SK-N-SH (cell line): ENCODE data around the gene JMJD8. TPM values are rescaled to one million over a fixed set of nuclear protein-coding genes. Genes with fewer than 3 reads are reported as not detected.

ENCODE experiments used
- CTCF ChIA-PET: fragments of 300-600, 350-600 bp; formaldehyde crosslinking; extraction: SDS; loops from one replicate; lab custom pipeline; 2021; lab: Yijun Ruan, JAX
- POLR2A ChIA-PET: fragments of 350-600 bp; sonication (Branson Sonifier 250); formaldehyde crosslinking; extraction: SDS; loops from one replicate; lab custom pipeline; 2020; ENCODE audit warnings: antibody characterized with exemption, inconsistent platforms; lab: Yijun Ruan, JAX
- DNase-seq: peaks from one replicate; pipeline ENCODE4 v3.0.0; 2012
- H2AFZ ChIP-seq: fragments of 200-600 bp; sonication (generic); 2 replicates; pipeline ENCODE4 v1.8.1; 2016; ENCODE audit warnings: antibody characterized with exemption, mild to moderate bottlenecking, low read depth
- H3F3A ChIP-seq: fragments of 200-600 bp; sonication (generic); replicated peaks from 2 replicates; pipeline ENCODE3; 2016; ENCODE audit warnings: antibody characterized with exemption, mild to moderate bottlenecking; ENCODE audit not compliant: insufficient read depth
- H3K27ac ChIP-seq, 2 experiments: fragments of 200-500 bp in 1 of 2; fragments of 200-600 bp in 1 of 2; sonication (Bioruptor generic) in 1 of 2; sonication (generic), shearing (Covaris generic) in 1 of 2; 2 replicates each; pipeline versions ENCODE4 v1.5.1 to v1.6.1; 2014 to 2016; ENCODE audit warnings: low read depth in 2 of 2, inconsistent platforms in 1 of 2, low read length in 1 of 2, mild to moderate bottlenecking in 1 of 2, mixed read lengths in 1 of 2
- H3K27me3 ChIP-seq: fragments of 200-600 bp; sonication (generic), shearing (Covaris generic); 2 replicates; pipeline ENCODE4 v1.6.1; 2016; ENCODE audit warnings: mixed run types; ENCODE audit not compliant: insufficient read depth
- H3K36me3 ChIP-seq, 2 experiments: fragments of 200-500 bp in 1 of 2; fragments of 200-600 bp in 1 of 2; sonication (Bioruptor generic) in 1 of 2; sonication (generic) in 1 of 2; replicated peaks in 1 of 2; 2 replicates each; pipeline versions ENCODE3 to v1.5.1; 2014 to 2016; ENCODE audit warnings: low read length in 1 of 2, mild to moderate bottlenecking in 1 of 2; ENCODE audit not compliant: insufficient read depth in 2 of 2, control insufficient read depth in 1 of 2
- H3K4me1 ChIP-seq, 2 experiments: fragments of 200-500 bp in 1 of 2; fragments of 200-600 bp in 1 of 2; sonication (Bioruptor generic) in 1 of 2; sonication (generic), shearing (Covaris generic) in 1 of 2; 2 replicates each; pipeline versions ENCODE4 v1.5.1 to v1.6.1; 2014 to 2016; ENCODE audit warnings: low read depth in 1 of 2, low read length in 1 of 2, mixed run types in 1 of 2; ENCODE audit not compliant: insufficient read depth in 2 of 2, control insufficient read depth in 1 of 2
- H3K4me2 ChIP-seq: fragments of 200-600 bp; sonication (generic), shearing (Covaris generic); 2 replicates; pipeline ENCODE4 v1.6.1; 2017; ENCODE audit warnings: mixed run types
- H3K4me3 ChIP-seq, 2 experiments: fragments of 200-500 bp in 1 of 2; fragments of 200-600 bp in 1 of 2; sonication (Bioruptor generic) in 1 of 2; sonication (generic), shearing (Covaris generic) in 1 of 2; 2 replicates each; pipeline versions ENCODE4 v1.5.1 to v1.8.1; 2014 to 2016; ENCODE audit warnings: low read depth in 2 of 2, inconsistent platforms in 1 of 2, low read length in 1 of 2, mild to moderate bottlenecking in 1 of 2, mixed read lengths in 1 of 2, moderate library complexity in 1 of 2
- H3K79me2 ChIP-seq: fragments of 200-600 bp; sonication (generic); 2 replicates; pipeline ENCODE4 v1.8.1; 2017; ENCODE audit warnings: mild to moderate bottlenecking; ENCODE audit not compliant: insufficient read depth
- H3K9ac ChIP-seq: fragments of 200-600 bp; sonication (generic); 2 replicates; pipeline ENCODE4 v1.6.1; 2017; ENCODE audit warnings: mixed run types
- H3K9me2 ChIP-seq: fragments of 200-600 bp; sonication (generic); 2 replicates; pipeline ENCODE4 v1.6.1; 2017; ENCODE audit warnings: mixed run types
- H3K9me3 ChIP-seq: fragments of 200-600 bp; sonication (generic); 2 replicates; pipeline ENCODE4 v1.6.1; 2017; ENCODE audit warnings: mixed run types, mild to moderate bottlenecking, moderate library complexity
- H4K20me1 ChIP-seq: fragments of 200-600 bp; sonication (generic); 2 replicates; pipeline ENCODE4 v1.6.1; 2017; ENCODE audit warnings: mild to moderate bottlenecking, mixed run types; ENCODE audit not compliant: insufficient read depth
- CHD2 ChIP-seq: fragments of 150-350 bp; IDR thresholded peaks from 2 replicates; pipeline ENCODE4 v1.6.1; 2018; ENCODE audit warnings: low read length; ENCODE audit not compliant: partially characterized antibody
- FOSL2 ChIP-seq: IDR thresholded peaks from 2 replicates; pipeline ENCODE4 v1.4.0; 2012; ENCODE audit warnings: low read depth, mild to moderate bottlenecking, moderate library complexity, borderline replicate concordance
- FOXJ3 ChIP-seq: sonication (generic); formaldehyde crosslinking; IDR thresholded peaks from 2 replicates; pipeline ENCODE4 v1.5.1; 2020; ENCODE audit warnings: mild to moderate bottlenecking, missing genetic modification reagents
- FOXM1 ChIP-seq: IDR thresholded peaks from 2 replicates; pipeline ENCODE4 v1.4.0; 2012; ENCODE audit warnings: low read depth, mild to moderate bottlenecking
- GATA2 ChIP-seq: sonication (generic); formaldehyde crosslinking; IDR thresholded peaks from 2 replicates; pipeline ENCODE4 v1.5.0; 2020; ENCODE audit warnings: mild to moderate bottlenecking, missing genetic modification reagents
- JUND ChIP-seq: IDR thresholded peaks from 2 replicates; pipeline ENCODE4 v1.4.0; 2012
- MXI1 ChIP-seq: IDR thresholded peaks from 2 replicates; pipeline ENCODE4 v1.6.1; 2012; ENCODE audit warnings: mild to moderate bottlenecking, low read depth, low read length, improper control_type of control experiment
- NFIC ChIP-seq: IDR thresholded peaks from 2 replicates; pipeline ENCODE4 v1.4.0; 2012; ENCODE audit warnings: borderline replicate concordance
- POLR2AphosphoS5 ChIP-seq: IDR thresholded peaks from 2 replicates; pipeline ENCODE4 v1.6.1; 2012; ENCODE audit warnings: low read depth, low read length
- RAD21 ChIP-seq: IDR thresholded peaks from 2 replicates; pipeline ENCODE4 v1.6.1; 2012; ENCODE audit warnings: mild to moderate bottlenecking, low read length
- RCOR1 ChIP-seq: fragments of 150-350 bp; IDR thresholded peaks from 2 replicates; pipeline ENCODE4 v1.6.1; 2017; ENCODE audit warnings: antibody characterized with exemption, low read length
- RXRA ChIP-seq: IDR thresholded peaks from 2 replicates; pipeline ENCODE4 v1.4.0; 2012; ENCODE audit warnings: low read depth, mild to moderate bottlenecking, borderline replicate concordance
- TEAD4 ChIP-seq: IDR thresholded peaks from 2 replicates; pipeline ENCODE4 v1.4.0; 2012; ENCODE audit warnings: mild to moderate bottlenecking, borderline replicate concordance; ENCODE audit not compliant: insufficient read depth
- whole genome bisulfite sequencing: methylation state at CpG from one replicate; pipeline ENCODE4 v1.1.6; 2017; ENCODE audit warnings: low lambda C conversion rate; 5-methylcytosine and 5-hydroxymethylcytosine counted together
- polyA plus RNA-seq, 3 experiments: library from polyadenylated mRNA; depleted of rRNA; stranded (reverse); fragments of >200 nt; gene quantifications; 2 replicates each; pipeline ENCODE4 v1.2.3, GENCODE V29; 2012
- TF ChIP-seq, protein P1 (sequence below): IDR thresholded peaks from 2 replicates; pipeline ENCODE4 v1.4.0; 2012; ENCODE audit warnings: low read depth
- TF ChIP-seq, protein P2 (sequence below): IDR thresholded peaks from 2 replicates; pipeline ENCODE4 v1.6.1; 2012; ENCODE audit warnings: mild to moderate bottlenecking, low read depth, low read length, moderate library complexity
- TF ChIP-seq, protein P3 (sequence below): fragments of 200-600 bp; sonication (generic); IDR thresholded peaks from 2 replicates; pipeline ENCODE4 v1.6.1; 2017; ENCODE audit warnings: antibody characterized with exemption, mild to moderate bottlenecking, moderate library complexity

JMJD8 gene
- polyA plus RNA-seq, 1 of the 3 experiments (the other 2 are of a cell fraction): 67.0 TPM

DNA sequence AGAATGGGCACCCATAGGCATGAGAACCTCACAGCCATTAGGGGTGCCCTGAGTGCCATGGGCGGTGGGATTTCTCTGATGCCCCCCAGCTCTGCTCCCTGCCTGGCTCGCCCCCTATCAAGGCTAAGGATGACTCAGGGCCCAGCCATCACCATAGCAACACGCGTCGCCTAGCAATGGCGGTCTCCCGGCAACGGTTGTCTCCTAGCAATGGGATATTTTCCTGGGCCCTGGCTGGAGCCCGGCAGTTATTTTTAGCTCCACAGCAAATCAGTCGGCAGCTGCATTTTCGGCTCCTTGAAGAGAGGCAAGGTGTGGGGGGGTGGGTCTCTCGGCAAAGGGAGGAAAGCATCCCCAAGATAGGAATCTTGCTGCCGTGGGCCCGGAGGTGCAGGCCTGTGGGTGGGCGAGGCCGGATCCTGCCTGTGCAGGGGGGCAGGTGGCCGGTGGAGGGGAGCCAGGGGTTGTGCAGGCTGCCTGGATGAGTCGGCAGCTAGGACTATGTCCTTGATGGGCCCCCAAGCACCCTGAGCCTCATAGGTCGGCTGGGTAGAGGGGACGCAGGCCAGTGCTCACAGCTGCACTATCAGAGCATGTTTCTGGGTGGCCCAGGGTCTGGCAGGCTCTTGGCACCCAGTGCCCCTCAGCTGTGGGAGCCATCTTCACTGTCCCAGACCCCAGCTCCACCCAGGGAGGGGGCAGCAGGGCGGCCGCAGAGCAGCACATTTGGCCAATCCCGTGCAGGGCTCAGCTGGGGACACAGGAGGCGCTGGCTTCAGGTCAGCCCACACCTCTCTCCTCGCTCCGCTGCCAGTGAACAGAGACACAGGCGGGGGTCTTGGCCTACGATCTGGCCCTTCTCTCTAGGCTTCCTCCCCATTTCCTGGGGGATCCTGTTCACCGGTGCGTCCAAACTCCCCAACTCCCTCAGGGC, 25.7 kb upstream of the JMJD8 start:
- peak overlapping the region; percentile 60 for H3K9ac ChIP-seq
- H3K4me1 ChIP-seq: peaks cover 23 to 38% of the 10 kb centered on the region in 2 experiments; a peak in 2 of 4 replicates
- H3K79me2 ChIP-seq: peaks cover 3% of the 10 kb centered on the region; the same call in 1 of the 2 replicates
- peaks cover 30% of the 10 kb centered on the region for H3F3A ChIP-seq
- no peaks in the 10 kb centered on the region for H3K36me3 ChIP-seq
- peak overlapping the region; percentile 29 to 61; a peak in 3 of 4 replicates for H3K4me3 ChIP-seq
- no peaks in the 10 kb centered on the region; the same call in 1 of the 2 replicates for H4K20me1 ChIP-seq
- CTCF ChIA-PET: interaction anchor here (0.9 to 22.4 kb wide), 11 partner anchors 8 to 393 kb away, joined by 3 to 358 read pairs (median 5); partner anchors contain the start of genes ANTKMT, CCDC78, CHTF18 and CIAO3
- WGBS: 26% methylated on average over 24 of the region's 30 CpGs
- H2AFZ ChIP-seq: no peak overlapping the region
- H3K27me3 ChIP-seq: no peaks in the 10 kb centered on the region
- peak overlapping the region; percentile 82 to 84 for H3K27ac ChIP-seq
- POLR2A ChIA-PET: interaction anchor here (0.6 to 2.8 kb wide), 5 partner anchors 11 to 78 kb away, joined by 4 to 19 read pairs (median 4); partner anchors contain the start of genes ANTKMT, CHTF18 and RPUSD1
- peak overlapping the region; percentile 95 for H3K4me2 ChIP-seq
- H3K9me3 ChIP-seq: no peaks in the 10 kb centered on the region
- no peaks in the 10 kb centered on the region for H3K9me2 ChIP-seq
- DNase-seq: peak; percentile 91
- TF ChIP-seq FOXJ3 (CRISPR knock-in tag) (no peak), POLR2AphosphoS5 (no peak), GATA2 (peak; percentile 53; the same call in 1 of the 2 replicates), RCOR1 (0 out of 2 replicates have a peak, but pooled peaks have one; percentile 16), CHD2 (peak; percentile 8), NFIC (no peak), RXRA (no peak), FOXM1 (peak; percentile 90), TEAD4 (no peak), FOSL2 (peak; percentile 48; the same call in 1 of the 2 replicates), RAD21 (no peak), MXI1 (peak; percentile 100), JUND (no peak)
- TF ChIP-seq, protein P1, sequence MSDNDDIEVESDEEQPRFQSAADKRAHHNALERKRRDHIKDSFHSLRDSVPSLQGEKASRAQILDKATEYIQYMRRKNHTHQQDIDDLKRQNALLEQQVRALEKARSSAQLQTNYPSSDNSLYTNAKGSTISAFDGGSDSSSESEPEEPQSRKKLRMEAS: no peak
- TF ChIP-seq, protein P2, sequence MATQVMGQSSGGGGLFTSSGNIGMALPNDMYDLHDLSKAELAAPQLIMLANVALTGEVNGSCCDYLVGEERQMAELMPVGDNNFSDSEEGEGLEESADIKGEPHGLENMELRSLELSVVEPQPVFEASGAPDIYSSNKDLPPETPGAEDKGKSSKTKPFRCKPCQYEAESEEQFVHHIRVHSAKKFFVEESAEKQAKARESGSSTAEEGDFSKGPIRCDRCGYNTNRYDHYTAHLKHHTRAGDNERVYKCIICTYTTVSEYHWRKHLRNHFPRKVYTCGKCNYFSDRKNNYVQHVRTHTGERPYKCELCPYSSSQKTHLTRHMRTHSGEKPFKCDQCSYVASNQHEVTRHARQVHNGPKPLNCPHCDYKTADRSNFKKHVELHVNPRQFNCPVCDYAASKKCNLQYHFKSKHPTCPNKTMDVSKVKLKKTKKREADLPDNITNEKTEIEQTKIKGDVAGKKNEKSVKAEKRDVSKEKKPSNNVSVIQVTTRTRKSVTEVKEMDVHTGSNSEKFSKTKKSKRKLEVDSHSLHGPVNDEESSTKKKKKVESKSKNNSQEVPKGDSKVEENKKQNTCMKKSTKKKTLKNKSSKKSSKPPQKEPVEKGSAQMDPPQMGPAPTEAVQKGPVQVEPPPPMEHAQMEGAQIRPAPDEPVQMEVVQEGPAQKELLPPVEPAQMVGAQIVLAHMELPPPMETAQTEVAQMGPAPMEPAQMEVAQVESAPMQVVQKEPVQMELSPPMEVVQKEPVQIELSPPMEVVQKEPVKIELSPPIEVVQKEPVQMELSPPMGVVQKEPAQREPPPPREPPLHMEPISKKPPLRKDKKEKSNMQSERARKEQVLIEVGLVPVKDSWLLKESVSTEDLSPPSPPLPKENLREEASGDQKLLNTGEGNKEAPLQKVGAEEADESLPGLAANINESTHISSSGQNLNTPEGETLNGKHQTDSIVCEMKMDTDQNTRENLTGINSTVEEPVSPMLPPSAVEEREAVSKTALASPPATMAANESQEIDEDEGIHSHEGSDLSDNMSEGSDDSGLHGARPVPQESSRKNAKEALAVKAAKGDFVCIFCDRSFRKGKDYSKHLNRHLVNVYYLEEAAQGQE: no peak
- TF ChIP-seq, protein P3, sequence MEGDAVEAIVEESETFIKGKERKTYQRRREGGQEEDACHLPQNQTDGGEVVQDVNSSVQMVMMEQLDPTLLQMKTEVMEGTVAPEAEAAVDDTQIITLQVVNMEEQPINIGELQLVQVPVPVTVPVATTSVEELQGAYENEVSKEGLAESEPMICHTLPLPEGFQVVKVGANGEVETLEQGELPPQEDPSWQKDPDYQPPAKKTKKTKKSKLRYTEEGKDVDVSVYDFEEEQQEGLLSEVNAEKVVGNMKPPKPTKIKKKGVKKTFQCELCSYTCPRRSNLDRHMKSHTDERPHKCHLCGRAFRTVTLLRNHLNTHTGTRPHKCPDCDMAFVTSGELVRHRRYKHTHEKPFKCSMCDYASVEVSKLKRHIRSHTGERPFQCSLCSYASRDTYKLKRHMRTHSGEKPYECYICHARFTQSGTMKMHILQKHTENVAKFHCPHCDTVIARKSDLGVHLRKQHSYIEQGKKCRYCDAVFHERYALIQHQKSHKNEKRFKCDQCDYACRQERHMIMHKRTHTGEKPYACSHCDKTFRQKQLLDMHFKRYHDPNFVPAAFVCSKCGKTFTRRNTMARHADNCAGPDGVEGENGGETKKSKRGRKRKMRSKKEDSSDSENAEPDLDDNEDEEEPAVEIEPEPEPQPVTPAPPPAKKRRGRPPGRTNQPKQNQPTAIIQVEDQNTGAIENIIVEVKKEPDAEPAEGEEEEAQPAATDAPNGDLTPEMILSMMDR: no peak
